IMR-90 (cell line): ENCODE data around the gene OPN4. TPM values are rescaled to one million over a fixed set of nuclear protein-coding genes. Genes with fewer than 3 reads are reported as not detected.

Experiments
- ATAC-seq: fragments of 200-7000 bp; cut with Tn5 transposase; 2 replicates; pipeline ENCODE4 v1.9.1; 2020; ENCODE audit warnings: low read depth, mild to moderate bottlenecking, moderate library complexity
- BruUV-seq: library from RNA; stranded (reverse); fragments of 400-500 nt; replicated peaks from 2 replicates; lab custom pipeline; 2021; lab: Mats Ljungman, UMichigan
- CTCF ChIA-PET: fragments of 300-600 bp; formaldehyde crosslinking; extraction: SDS; loops from one replicate; lab custom pipeline; 2021; ENCODE audit warnings: antibody characterized with exemption; lab: Yijun Ruan, JAX
- POLR2A ChIA-PET: fragments of 300-600 bp; sonication (Branson Sonifier 250); formaldehyde crosslinking; loops from one replicate; lab custom pipeline; 2022; ENCODE audit warnings: antibody characterized with exemption; ENCODE audit not compliant: unreplicated experiment; lab: Charles Lee
- DNase-seq: peaks from one replicate; pipeline ENCODE4 v3.0.0; 2013
- H2AFZ ChIP-seq: replicated peaks from 2 replicates; pipeline ENCODE3; 2013; ENCODE audit warnings: low read length, mild to moderate bottlenecking; ENCODE audit not compliant: poor library complexity
- H2AK5ac ChIP-seq: 2 replicates; pipeline ENCODE4 v1.6.1; 2013; ENCODE audit warnings: low read depth, low read length, inconsistent platforms
- H2AK9ac ChIP-seq: replicated peaks from 2 replicates; pipeline ENCODE3; 2013; ENCODE audit warnings: mild to moderate bottlenecking, low read depth, low read length, moderate library complexity; ENCODE audit not compliant: poor library complexity
- H2BK120ac ChIP-seq: 2 replicates; pipeline ENCODE4 v1.6.1; 2013; ENCODE audit warnings: low read depth, low read length, inconsistent platforms
- H2BK15ac ChIP-seq: 3 replicates; pipeline ENCODE4 v1.6.1; 2013; ENCODE audit warnings: low read depth, low read length, inconsistent platforms
- H2BK20ac ChIP-seq: 2 replicates; pipeline ENCODE4 v1.6.1; 2013; ENCODE audit warnings: low read depth, mild to moderate bottlenecking, inconsistent platforms, low read length, moderate library complexity
- H2BK5ac ChIP-seq: 2 replicates; pipeline ENCODE4 v1.6.1; 2013; ENCODE audit warnings: mild to moderate bottlenecking, low read depth, low read length, inconsistent platforms; ENCODE audit not compliant: poor library complexity, severe bottlenecking
- H3K14ac ChIP-seq: replicated peaks from 2 replicates; pipeline ENCODE4 v1.6.1; 2013; ENCODE audit warnings: low read depth, low read length, inconsistent platforms
- H3K18ac ChIP-seq: 2 replicates; pipeline ENCODE4 v1.6.1; 2013; ENCODE audit warnings: low read depth, low read length, control low read depth
- H3K23ac ChIP-seq: 2 replicates; pipeline ENCODE4 v1.6.1; 2013; ENCODE audit warnings: low read depth, low read length, inconsistent platforms
- H3K27ac ChIP-seq: 2 replicates; pipeline ENCODE4 v1.5.1; 2013; ENCODE audit warnings: mild to moderate bottlenecking, control low read depth, low read length; ENCODE audit not compliant: insufficient read depth
- H3K27me3 ChIP-seq: 2 replicates; pipeline ENCODE4 v1.6.1; 2013; ENCODE audit warnings: low read length; ENCODE audit not compliant: control insufficient read depth, insufficient read depth
- H3K36me3 ChIP-seq: 2 replicates; pipeline ENCODE4 v1.6.1; 2013; ENCODE audit warnings: low read length, mixed read lengths; ENCODE audit not compliant: control insufficient read depth, insufficient read depth
- H3K4ac ChIP-seq: 2 replicates; pipeline ENCODE4 v1.6.1; 2013; ENCODE audit warnings: low read depth, low read length, inconsistent platforms
- H3K4me1 ChIP-seq: 2 replicates; pipeline ENCODE4 v1.6.1; 2013; ENCODE audit warnings: low read length, mixed read lengths; ENCODE audit not compliant: control insufficient read depth, insufficient read depth
- H3K4me2 ChIP-seq: 2 replicates; pipeline ENCODE4 v1.6.1; 2013; ENCODE audit warnings: low read depth, mild to moderate bottlenecking, control low read depth, low read length, moderate library complexity
- H3K4me3 ChIP-seq: 2 replicates; pipeline ENCODE4 v1.5.1; 2013; ENCODE audit warnings: low read depth, mild to moderate bottlenecking, control low read depth, low read length, moderate library complexity; ENCODE audit not compliant: insufficient read depth
- H3K56ac ChIP-seq: 2 replicates; pipeline ENCODE4 v1.6.1; 2013; ENCODE audit warnings: low read length, inconsistent platforms; ENCODE audit not compliant: insufficient read depth; ENCODE audit errors: extremely low read depth
- H3K79me1 ChIP-seq, 2 experiments: 2 replicates each; pipeline ENCODE4 v1.6.1; 2013; ENCODE audit warnings: low read length in 2 of 2, inconsistent platforms in 1 of 2, low read depth in 1 of 2
- H3K9ac ChIP-seq: 2 replicates; pipeline ENCODE4 v1.6.1; 2013; ENCODE audit warnings: low read depth, low read length, control low read depth
- H3K9me1 ChIP-seq: 2 replicates; pipeline ENCODE4 v1.6.1; 2013; ENCODE audit warnings: low read length, inconsistent platforms; ENCODE audit not compliant: insufficient read depth
- H3K9me3 ChIP-seq: 2 replicates; pipeline ENCODE4 v1.6.1; 2013; ENCODE audit warnings: low read length; ENCODE audit not compliant: control insufficient read depth, insufficient read depth
- H4K20me1 ChIP-seq: 2 replicates; pipeline ENCODE4 v1.6.1; 2013; ENCODE audit warnings: low read length, inconsistent platforms; ENCODE audit not compliant: insufficient read depth
- H4K5ac ChIP-seq: 2 replicates; pipeline ENCODE4 v1.6.1; 2013; ENCODE audit warnings: mild to moderate bottlenecking, low read depth, low read length, control low read depth
- H4K8ac ChIP-seq, 2 experiments: 2 replicates each; pipeline ENCODE4 v1.6.1; 2013; ENCODE audit warnings: low read depth in 2 of 2, low read length in 2 of 2, control low read depth in 1 of 2, inconsistent platforms in 1 of 2
- H4K91ac ChIP-seq: 2 replicates; pipeline ENCODE4 v1.6.1; 2013; ENCODE audit warnings: low read depth, low read length, inconsistent platforms; ENCODE audit not compliant: insufficient read depth
- CEBPB ChIP-seq: IDR thresholded peaks from 2 replicates; pipeline ENCODE4 v1.6.1; 2012; ENCODE audit warnings: low read depth, low read length, improper control_type of control experiment
- ELK1 ChIP-seq: fragments of 150-350 bp; IDR thresholded peaks from 2 replicates; pipeline ENCODE4 v1.6.1; 2016; ENCODE audit warnings: low read depth, mild to moderate bottlenecking, low read length, moderate library complexity, borderline replicate concordance
- FOS ChIP-seq: fragments of 150-350 bp; IDR thresholded peaks from 2 replicates; pipeline ENCODE4 v1.6.1; 2016; ENCODE audit warnings: low read depth, low read length
- NFE2L2 ChIP-seq: fragments of 150-350 bp; IDR thresholded peaks from 2 replicates; pipeline ENCODE4 v1.6.1; 2016; ENCODE audit warnings: low read depth, mild to moderate bottlenecking, low read length
- POLR2A ChIP-seq: IDR thresholded peaks from 2 replicates; pipeline ENCODE4 v1.6.1; 2012; ENCODE audit warnings: mild to moderate bottlenecking, low read depth, low read length
- RAD21 ChIP-seq: IDR thresholded peaks from 2 replicates; pipeline ENCODE4 v1.6.1; 2012; ENCODE audit warnings: low read length, improper control_type of control experiment
- RCOR1 ChIP-seq: IDR thresholded peaks from 2 replicates; pipeline ENCODE4 v1.6.1; 2012; ENCODE audit warnings: mild to moderate bottlenecking, low read length, improper control_type of control experiment; ENCODE audit not compliant: insufficient replicate concordance
- RFX5 ChIP-seq: IDR thresholded peaks from 2 replicates; pipeline ENCODE4 v1.8.0; 2012; ENCODE audit warnings: low read depth, mild to moderate bottlenecking, low read length, moderate library complexity
- WGBS, 2 experiments: methylation state at CpG; one replicate each; pipeline versions ENCODE4 v1.1.5 to v1.1.7; 2013; ENCODE audit warnings: missing lambda C conversion rate in 2 of 2; ENCODE audit not compliant: insufficient read length in 1 of 2; ENCODE audit errors: extremely low coverage in 2 of 2; 5-methylcytosine and 5-hydroxymethylcytosine counted together
- dilution Hi-C: fragments of 300-500 bp; cut with HindIII; formaldehyde crosslinking; loops from one replicate; pipeline ENCODE4 v1.14.3; 2018; ENCODE audit warnings: low sequenced_read_pairs; ENCODE audit not compliant: unreplicated experiment
- in situ Hi-C: fragments of 300-500 bp; cut with MboI; formaldehyde crosslinking; loops from 3 replicates; pipeline ENCODE4 v1.14.3; 2019; ENCODE audit warnings: low sequenced_read_pairs, inconsistent platforms, mixed read lengths
- intact Hi-C: fragments of 100-400 bp; cut with micrococcal nuclease; formaldehyde crosslinking; loops from 2 replicates; pipeline ENCODE4 v1.10.0; 2022
- polyA plus RNA-seq, 3 experiments: library from polyadenylated mRNA; depleted of rRNA; stranded (reverse); fragments of >200 nt; gene quantifications; 2 replicates each; pipeline ENCODE4 v1.2.3, GENCODE V29; 2012; ENCODE audit warnings: low replicate concordance in 1 of 3
- total RNA-seq: library from RNA; depleted of rRNA; stranded (reverse); fragments of >200 nt; gene quantifications from 2 replicates; pipeline ENCODE4 v1.2.3, GENCODE V29; 2012

Gene OPN4
- total and polyA plus RNA-seq, 2 of the 4 experiments (the other 2 are of a cell fraction), result 0.03 TPM; not detected in 1

GRCh38 chr10:86651021-86651471 is 3.3 kb upstream of the OPN4 start:
- no peak for DNase-seq
- Histone ChIP-seq H2BK15ac (no peak overlapping the region), H2BK120ac (no peak overlapping the region), H3K27me3 (no peaks in the 10 kb centered on the region; the same call in 1 of the 2 replicates), H3K18ac (no peak overlapping the region), H3K4ac (no peak overlapping the region), H3K4me2 (no peak overlapping the region), H3K9me1 (peaks cover 16% of the 10 kb centered on the region), H3K9me3 (no peaks in the 10 kb centered on the region), H4K8ac (no peak overlapping the region), H3K9ac (no peak overlapping the region), H3K4me1 (peaks cover 11% of the 10 kb centered on the region), H3K4me3 (no peak overlapping the region), H2BK5ac (no peak overlapping the region), H3K23ac (no peak overlapping the region), H3K14ac (no peak overlapping the region), H4K20me1 (no peaks in the 10 kb centered on the region), H4K5ac (no peak overlapping the region), H4K91ac (no peak overlapping the region), H2AFZ (peak overlapping the region; percentile 5), H3K36me3 (no peaks in the 10 kb centered on the region), H2AK9ac (no peak overlapping the region), H2BK20ac (no peak overlapping the region), H3K79me1 (no peaks in the 10 kb centered on the region), H3K56ac (no peak overlapping the region), H3K27ac (no peak overlapping the region), H2AK5ac (no peak overlapping the region)
- WGBS, 2 experiments, result 73% methylated on average over 2 of the region's 8 CpGs; no CpG with 5 or more reads in 1 of the 2 experiments
- no TSS peak for BruUV-seq
- intact Hi-C loops (no loop called here), dilution Hi-C loops (no loop called here), in situ Hi-C loops (no loop called here)
- ATAC-seq, result no peak
- CTCF ChIA-PET, result no interaction called here
- TF ChIP-seq FOS (no peak), RCOR1 (no peak), CEBPB (no peak), RAD21 (no peak), ELK1 (no peak), POLR2A (no peak), NFE2L2 (no peak), RFX5 (no peak)
- POLR2A ChIA-PET, result no interaction called here
